SKM-1 treated with dmso at 0.1 percent for 144 hours (cell line): ENCODE results near the gene ANO6.
"Not testable (repeated sequence)": the region's sequence is repeated elsewhere in the genome, so short reads cannot be mapped to it uniquely, and the experiment has no call there.

Source experiments
- DNase-seq: peaks from one replicate; lab custom pipeline; 2025; ENCODE audit not compliant: unreplicated experiment; lab: John Stamatoyannopoulos, UW

Gene ANO6

GRCh38 chr12:45397499-45397898 is 181.6 kb downstream of the ANO6 start:
- DNase-seq = not testable (repeated sequence)

GRCh38 chr12:45398552-45398951 is 182.7 kb downstream of the ANO6 start:
- DNase-seq = no peak

- no peak for DNase-seq
These were observed 185.1 kb downstream of the ANO6 start for GRCh38 chr12:45400991-45401390.

GRCh38 chr12:45402288-45402687 is 186.4 kb downstream of the ANO6 start:
- DNase-seq = no peak

- DNase-seq = no peak
These were observed 191.3 kb downstream of the ANO6 start for GRCh38 chr12:45406988-45407850.

GRCh38 chr12:45407981-45408728 is 192.3 kb downstream of the ANO6 start:
- DNase-seq = no peak

- no peak for DNase-seq
These were observed 192.8 kb downstream of the ANO6 start for GRCh38 chr12:45408729-45409114.

- DNase-seq = no peak
These were observed 194.1 kb downstream of the ANO6 start for GRCh38 chr12:45409966-45410365.

- no peak for DNase-seq
These were observed 195.7 kb downstream of the ANO6 start for GRCh38 chr12:45411626-45412025.

- no peak for DNase-seq
These were observed 199.5 kb downstream of the ANO6 start for GRCh38 chr12:45415393-45415817.

GRCh38 chr12:45416126-45416525 is 200.2 kb downstream of the ANO6 start:
- no peak for DNase-seq

GRCh38 chr12:45418520-45418919 is 202.6 kb downstream of the ANO6 start:
- no peak for DNase-seq

- DNase-seq = no peak
These were observed 203.5 kb downstream of the ANO6 start for GRCh38 chr12:45419317-45419814.

- DNase-seq = no peak
These were observed 205.8 kb downstream of the ANO6 start for GRCh38 chr12:45421736-45422135.

GRCh38 chr12:45423931-45424330 is 208.0 kb downstream of the ANO6 start:
- no peak for DNase-seq

GRCh38 chr12:45425426-45425825 is 209.5 kb downstream of the ANO6 start:
- DNase-seq = no peak

GRCh38 chr12:45426294-45426693 is 210.4 kb downstream of the ANO6 start:
- DNase-seq = no peak

GRCh38 chr12:45427042-45427441 is 211.1 kb downstream of the ANO6 start:
- DNase-seq = no peak

GRCh38 chr12:45429831-45430230 is 213.9 kb downstream of the ANO6 start:
- DNase-seq = no peak

- DNase-seq = no peak
These were observed 215.2 kb downstream of the ANO6 start for GRCh38 chr12:45431126-45431525.

GRCh38 chr12:45432710-45433109 is 216.8 kb downstream of the ANO6 start:
- DNase-seq = no peak

- DNase-seq = no peak
These were observed 217.6 kb downstream of the ANO6 start for GRCh38 chr12:45433441-45433868.
